HEK293T (cell line): ENCODE results near the gene EML5.

Experiments used
- ARNT ChIP-seq: fragments of 450-650 bp; IDR thresholded peaks from 2 replicates; pipeline ENCODE4 v1.6.1; 2017; ENCODE audit warnings: mild to moderate bottlenecking
- BHLHE40 ChIP-seq: fragments of 450-650 bp; IDR thresholded peaks from 2 replicates; pipeline ENCODE4 v1.6.1; 2016; ENCODE audit warnings: mild to moderate bottlenecking, moderate library complexity, borderline replicate concordance
- CTBP1 ChIP-seq: fragments of 450-650 bp; IDR thresholded peaks from 2 replicates; pipeline ENCODE4 v1.6.1; 2016; ENCODE audit warnings: borderline replicate concordance
- ELF4 ChIP-seq: fragments of 450-650 bp; IDR thresholded peaks from 2 replicates; pipeline ENCODE4 v1.6.1; 2017; ENCODE audit warnings: antibody characterized with exemption
- FOXA1 ChIP-seq: fragments of 450-650 bp; IDR thresholded peaks from 2 replicates; pipeline ENCODE4 v1.6.1; 2016; ENCODE audit warnings: mild to moderate bottlenecking
- FOXK2 ChIP-seq: fragments of 450-650 bp; IDR thresholded peaks from 2 replicates; pipeline ENCODE4 v1.6.1; 2016; ENCODE audit warnings: mild to moderate bottlenecking
- FOXM1 ChIP-seq: fragments of 450-650 bp; IDR thresholded peaks from 2 replicates; pipeline ENCODE4 v1.6.1; 2017; ENCODE audit warnings: mild to moderate bottlenecking, borderline replicate concordance
- HDGF ChIP-seq: fragments of 450-650 bp; IDR thresholded peaks from 2 replicates; pipeline ENCODE4 v1.6.1; 2017; ENCODE audit warnings: antibody characterized with exemption, borderline replicate concordance
- NFRKB ChIP-seq: fragments of 450-650 bp; IDR thresholded peaks from 2 replicates; pipeline ENCODE4 v1.6.1; 2016; ENCODE audit warnings: mild to moderate bottlenecking, moderate library complexity
- SP1 ChIP-seq: fragments of 450-650 bp; IDR thresholded peaks from 2 replicates; pipeline ENCODE4 v1.6.1; 2017
- SUZ12 ChIP-seq: fragments of 450-650 bp; IDR thresholded peaks from 2 replicates; pipeline ENCODE4 v1.6.1; 2016; ENCODE audit warnings: mild to moderate bottlenecking
- TARDBP ChIP-seq: fragments of 450-650 bp; IDR thresholded peaks from 2 replicates; pipeline ENCODE4 v1.6.1; 2016
- TF ChIP-seq, protein P1 (sequence below): fragments of 450-650 bp; IDR thresholded peaks from 2 replicates; pipeline ENCODE4 v1.6.1; 2016

DNA sequence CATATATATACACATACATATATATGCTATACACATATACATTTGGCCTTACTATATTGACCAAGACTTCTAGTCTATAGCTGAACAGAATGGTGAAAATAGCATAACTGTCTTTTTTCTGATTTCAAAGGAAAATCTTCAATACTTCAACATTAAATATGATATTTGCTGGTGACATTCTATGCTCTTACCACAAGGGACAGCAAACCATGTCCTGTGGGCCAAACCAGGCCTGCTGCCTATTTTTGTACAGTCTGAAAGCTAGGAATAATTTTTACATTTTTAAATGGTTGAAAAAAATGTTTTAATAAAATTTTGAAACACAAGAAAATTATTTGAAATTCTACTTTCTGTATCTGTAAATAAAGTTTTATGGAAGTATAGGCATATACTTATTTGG lies 63.6 kb downstream of the EML5 start:
- TF ChIP-seq HDGF (no peak), FOXK2 (no peak), FOXM1 (no peak), NFRKB (no peak), SP1 (no peak), SUZ12 (no peak), FOXA1 (no peak), ELF4 (no peak), TARDBP (no peak), BHLHE40 (no peak), ARNT (no peak), CTBP1 (no peak)
- TF ChIP-seq, protein P1, sequence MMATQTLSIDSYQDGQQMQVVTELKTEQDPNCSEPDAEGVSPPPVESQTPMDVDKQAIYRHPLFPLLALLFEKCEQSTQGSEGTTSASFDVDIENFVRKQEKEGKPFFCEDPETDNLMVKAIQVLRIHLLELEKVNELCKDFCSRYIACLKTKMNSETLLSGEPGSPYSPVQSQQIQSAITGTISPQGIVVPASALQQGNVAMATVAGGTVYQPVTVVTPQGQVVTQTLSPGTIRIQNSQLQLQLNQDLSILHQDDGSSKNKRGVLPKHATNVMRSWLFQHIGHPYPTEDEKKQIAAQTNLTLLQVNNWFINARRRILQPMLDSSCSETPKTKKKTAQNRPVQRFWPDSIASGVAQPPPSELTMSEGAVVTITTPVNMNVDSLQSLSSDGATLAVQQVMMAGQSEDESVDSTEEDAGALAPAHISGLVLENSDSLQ = no peak
